NCI-H82 treated with DMSO at 0.1 percent for 48 hours (cell line): ENCODE results near the gene ALDH8A1.

Experiments
- DNase-seq: peaks from one replicate; lab custom pipeline; 2025; ENCODE audit not compliant: unreplicated experiment; lab: John Stamatoyannopoulos, UW

Gene ALDH8A1

GRCh38 chr6:134951494-134952263, 1.8 kb upstream of the ALDH8A1 start:
- DNase-seq, result no peak

DNA sequence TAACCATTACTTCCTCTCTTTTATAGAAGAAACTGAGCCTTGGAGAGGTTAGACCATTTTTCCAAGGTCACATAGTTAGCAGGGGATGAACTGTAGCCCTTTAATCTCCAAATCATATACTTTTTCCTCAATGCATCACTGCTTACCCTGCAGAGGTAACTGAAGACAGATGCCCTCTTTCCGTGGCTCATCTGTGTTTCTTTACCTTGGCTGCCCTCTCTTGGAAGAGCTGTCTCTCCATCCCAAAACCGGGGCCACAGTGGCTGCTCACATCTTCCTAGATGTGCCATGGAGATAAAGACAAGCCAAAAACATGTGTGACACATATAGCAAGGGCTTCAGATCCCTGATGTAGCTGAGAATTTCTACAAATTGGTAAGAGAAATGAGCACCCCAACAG, 581 bp upstream of the ALDH8A1 start:
- DNase-seq, result no peak

GRCh38 chr6:134948691-134949090, 1.2 kb downstream of the ALDH8A1 start:
- no peak for DNase-seq

GRCh38 chr6:134948142-134948541, 1.8 kb downstream of the ALDH8A1 start:
- DNase-seq, result no peak

GRCh38 chr6:134945045-134945444, 4.9 kb downstream of the ALDH8A1 start:
- no peak for DNase-seq

DNA sequence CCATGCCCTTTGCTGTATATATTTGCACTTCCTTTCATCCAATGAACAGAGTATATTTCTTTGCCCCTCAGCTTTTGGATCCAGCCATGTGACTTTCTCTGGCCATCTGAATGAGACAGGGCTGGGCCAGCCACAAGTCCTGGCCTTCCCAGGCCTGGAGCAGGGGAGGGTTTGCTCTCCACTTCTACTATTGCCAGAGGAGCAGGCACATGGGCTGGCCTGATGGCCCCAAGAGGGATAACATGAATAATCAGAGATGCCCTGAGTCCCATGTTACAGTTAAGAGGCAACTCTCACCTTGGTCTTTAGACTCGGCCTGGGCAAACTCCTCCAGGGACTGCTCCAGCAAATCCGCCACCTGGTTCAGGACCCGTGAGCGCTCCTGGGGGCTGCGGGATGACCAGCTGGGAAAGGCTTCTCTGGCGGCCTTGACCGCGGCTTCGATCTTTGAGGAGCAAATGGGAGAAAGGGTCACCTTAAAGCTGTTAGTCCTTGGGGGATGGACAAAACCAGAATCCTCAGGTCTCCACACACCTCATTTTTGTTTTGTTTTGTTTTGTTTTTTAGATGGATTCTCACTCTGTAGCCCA, 6.3 kb downstream of the ALDH8A1 start:
- no peak for DNase-seq

- no peak for DNase-seq
Observed at GRCh38 chr6:134938896-134939295, 11.0 kb downstream of the ALDH8A1 start.

- no peak for DNase-seq
Observed at GRCh38 chr6:134937426-134937825, 12.5 kb downstream of the ALDH8A1 start.

DNA sequence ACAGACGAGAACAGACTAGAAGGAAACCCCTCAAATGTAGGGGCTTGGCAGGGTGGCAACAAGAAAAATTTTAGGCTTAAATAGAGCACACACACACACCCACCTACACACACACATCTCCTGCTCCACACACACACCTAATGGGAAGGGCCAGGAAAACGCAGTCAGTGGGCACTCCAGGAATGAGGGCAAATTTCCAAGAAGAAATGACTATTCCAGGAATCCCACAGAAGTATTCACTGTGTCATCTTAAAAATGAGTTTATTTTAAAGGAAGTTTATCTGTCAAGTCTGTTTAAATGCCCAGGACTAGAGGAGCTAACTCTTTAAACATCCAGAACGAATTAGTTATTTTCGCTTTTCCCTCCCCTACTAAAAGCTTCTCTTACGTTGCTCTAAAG, 13.0 kb downstream of the ALDH8A1 start:
- DNase-seq, result no peak

GRCh38 chr6:134936476-134936875, 13.4 kb downstream of the ALDH8A1 start:
- DNase-seq, result no peak

GRCh38 chr6:134934793-134935485, 15.0 kb downstream of the ALDH8A1 start:
- DNase-seq, result no peak

GRCh38 chr6:134932535-134933470, 17.1 kb downstream of the ALDH8A1 start:
- DNase-seq, result no peak

DNA sequence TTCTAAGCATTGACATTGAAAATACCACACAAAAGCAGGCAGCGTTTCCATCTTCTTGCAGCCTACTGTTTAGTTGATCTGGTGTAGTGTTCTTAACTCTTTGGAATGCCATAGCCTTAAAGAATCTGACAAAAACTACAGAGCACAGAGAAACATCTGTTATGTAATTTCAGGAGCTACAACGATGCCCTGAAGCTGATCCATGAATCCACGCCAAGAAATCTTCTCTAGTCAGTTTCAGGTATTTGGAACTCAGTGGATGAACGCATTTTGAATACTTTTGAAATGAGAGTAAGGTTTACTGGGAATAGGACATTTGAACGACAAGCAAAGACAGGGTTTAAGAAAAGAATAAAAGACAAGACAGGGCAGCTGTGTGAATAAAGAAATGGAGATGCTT, 17.8 kb downstream of the ALDH8A1 start:
- no peak for DNase-seq

DNA sequence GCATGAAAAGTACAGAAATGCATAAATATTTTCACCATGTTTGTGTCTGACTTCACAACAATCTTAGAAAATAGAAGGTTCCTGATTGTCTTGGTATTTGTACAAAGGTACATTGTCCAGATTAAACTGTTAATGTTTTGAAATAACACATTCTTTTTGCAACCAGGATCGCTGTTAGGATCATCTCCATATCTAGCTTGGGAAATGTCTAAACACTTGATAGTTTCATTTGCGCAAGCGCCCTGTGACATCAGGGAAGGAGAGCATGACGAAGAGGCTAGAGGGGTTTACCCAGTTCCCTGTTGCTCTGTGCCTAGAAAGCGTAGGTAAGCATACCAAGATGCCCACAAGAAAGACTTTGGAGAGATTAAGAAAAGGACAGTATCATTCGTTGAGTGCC, 19.4 kb downstream of the ALDH8A1 start:
- no peak for DNase-seq

DNA sequence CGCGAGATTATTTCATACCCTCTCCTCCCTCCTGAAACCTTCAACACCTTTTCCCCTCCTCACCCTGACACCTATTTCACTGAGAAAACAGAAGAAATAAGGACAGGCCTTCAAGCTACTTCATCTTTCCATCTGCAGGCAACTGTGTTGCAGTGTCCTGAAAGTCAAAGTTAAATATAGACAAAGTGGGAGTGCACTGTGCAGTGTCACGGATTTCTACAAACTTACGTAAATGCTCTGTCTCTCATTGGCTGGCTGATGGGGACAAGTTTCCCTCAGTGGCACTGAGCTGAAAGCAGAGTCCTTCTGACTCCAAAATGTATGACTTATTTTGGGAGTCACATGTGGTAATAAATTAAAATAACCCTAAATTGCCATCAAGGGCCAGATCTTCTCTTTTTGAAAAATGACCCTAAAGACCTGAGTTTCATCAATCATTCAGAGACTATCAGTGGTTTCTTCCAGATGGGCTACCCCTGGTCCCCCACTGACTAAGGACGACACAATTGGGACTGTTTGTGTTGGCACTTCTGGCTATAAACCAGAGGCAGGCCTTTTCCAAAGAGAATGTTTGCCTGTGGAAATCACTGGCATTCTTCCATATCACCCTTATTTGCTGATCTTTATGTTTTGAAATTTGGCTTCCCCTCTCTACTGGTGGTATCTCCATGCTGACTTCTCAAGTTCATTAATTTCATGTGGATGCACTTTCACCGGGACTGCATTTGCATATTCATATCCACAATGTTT, 21.6 kb downstream of the ALDH8A1 start:
- DNase-seq, result no peak

- no peak for DNase-seq
Observed at GRCh38 chr6:134925800-134926199, 24.1 kb downstream of the ALDH8A1 start.

DNA sequence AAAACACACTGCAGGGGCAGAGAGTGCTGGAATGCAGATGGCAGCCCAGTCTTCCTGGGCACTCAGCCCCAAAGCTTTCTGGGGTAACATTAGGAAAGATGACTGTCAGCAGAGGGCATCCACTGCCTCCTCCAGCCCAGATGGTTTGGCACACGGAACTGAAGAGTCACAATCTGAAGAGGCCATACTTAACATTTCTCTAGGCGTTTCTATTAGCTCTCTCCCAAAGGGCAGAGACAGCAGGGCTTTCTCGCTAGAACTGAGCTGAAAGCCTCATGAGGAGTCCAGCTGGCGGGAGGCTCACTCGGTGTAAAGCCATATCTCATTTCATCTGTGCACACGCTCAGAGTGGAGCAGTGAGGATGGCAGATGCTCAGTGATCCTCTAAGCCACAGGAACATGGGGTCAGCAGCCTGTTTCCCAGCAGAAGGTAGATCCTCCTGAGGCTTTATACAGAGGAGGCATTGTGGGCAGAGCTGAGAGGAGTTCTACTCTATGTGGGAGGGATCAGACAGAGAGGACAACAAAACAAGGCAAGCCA, 28.1 kb downstream of the ALDH8A1 start:
- DNase-seq, result peak; percentile 83

DNA sequence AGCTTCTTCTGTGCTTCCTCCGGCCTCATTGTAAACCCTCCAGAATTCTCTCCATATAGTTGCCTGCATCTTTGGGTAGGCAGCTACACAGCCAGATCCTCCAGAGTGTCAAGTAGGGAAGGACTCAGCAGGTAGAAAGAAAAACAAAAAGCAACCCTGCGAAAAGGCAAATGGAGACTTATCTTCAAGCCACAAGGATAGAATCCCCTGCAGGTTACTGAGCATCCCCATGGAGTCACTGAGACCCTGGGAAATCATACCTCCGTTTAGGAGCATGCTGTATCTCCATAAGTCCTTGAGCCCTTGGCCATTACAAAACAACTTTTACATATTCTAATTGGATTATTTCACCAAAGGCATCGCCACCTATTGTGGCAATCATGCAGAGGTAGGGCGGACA, 28.6 kb downstream of the ALDH8A1 start:
- no peak for DNase-seq

- no peak for DNase-seq
Observed at GRCh38 chr6:134920422-134920821, 29.5 kb downstream of the ALDH8A1 start.

DNA sequence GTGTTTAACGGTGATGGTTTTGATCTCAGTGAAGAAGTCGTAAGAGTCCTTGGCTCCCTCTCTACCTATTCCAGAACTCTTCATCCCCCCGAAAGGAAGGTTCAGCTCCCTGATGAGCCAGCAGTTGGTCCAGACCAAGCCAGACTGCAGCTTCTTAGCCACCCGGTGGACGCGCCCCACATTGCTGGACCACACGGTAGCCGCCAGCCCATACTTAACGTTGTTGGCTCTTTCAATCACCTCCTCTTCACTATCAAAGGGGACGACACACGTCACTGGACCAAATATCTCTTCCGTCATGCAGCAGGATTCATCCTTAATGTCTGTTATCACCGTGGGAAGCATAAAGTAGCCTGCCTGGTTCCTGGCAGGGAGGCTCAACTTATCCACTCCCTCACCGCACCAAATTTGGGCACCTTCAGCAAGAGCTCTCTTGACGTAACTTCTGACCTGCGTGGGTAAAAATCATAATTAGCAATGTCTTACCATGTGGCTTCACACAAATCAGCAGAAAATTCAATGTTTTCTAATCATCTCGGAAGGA, 31.4 kb downstream of the ALDH8A1 start:
- no peak for DNase-seq
